IPS DF 4.7 (cell line): Measurements from ENCODE around the gene GRAP2.

Experiments
- DNase-seq: peaks from one replicate; pipeline ENCODE4 v3.0.0-alpha.2; 2013; ENCODE audit warnings: low spot score; ENCODE audit errors: extremely low read depth

The GRAP2 gene

GRCh38 chr22:39965748-39966147 is 64.9 kb downstream of the GRAP2 start:
- no peak for DNase-seq

GRCh38 chr22:39966470-39966869 is 65.6 kb downstream of the GRAP2 start:
- no peak for DNase-seq

GRCh38 chr22:39967103-39967829 is 66.4 kb downstream of the GRAP2 start:
- no peak for DNase-seq

GRCh38 chr22:39967996-39968972 is 67.4 kb downstream of the GRAP2 start:
- DNase-seq: no peak

GRCh38 chr22:39970742-39971141 is 69.9 kb downstream of the GRAP2 start:
- DNase-seq: no peak

- no peak for DNase-seq
These were observed 71.8 kb downstream of the GRAP2 start for GRCh38 chr22:39972641-39973040.

- no peak for DNase-seq
These were observed 72.8 kb downstream of the GRAP2 start for GRCh38 chr22:39973656-39974055.

- DNase-seq: no peak
These were observed 73.2 kb downstream of the GRAP2 start for GRCh38 chr22:39974065-39974464.

- DNase-seq: no peak
These were observed 78.2 kb downstream of the GRAP2 start for GRCh38 chr22:39979048-39979447.

GRCh38 chr22:39979458-39979857 is 78.6 kb downstream of the GRAP2 start:
- DNase-seq: no peak

GRCh38 chr22:39980596-39980995 is 79.7 kb downstream of the GRAP2 start:
- no peak for DNase-seq

- DNase-seq: no peak
These were observed 82.5 kb downstream of the GRAP2 start for GRCh38 chr22:39983346-39983745.

GRCh38 chr22:39984006-39984405 is 83.1 kb downstream of the GRAP2 start:
- no peak for DNase-seq

GRCh38 chr22:39984746-39985145 is 83.9 kb downstream of the GRAP2 start:
- DNase-seq: no peak

GRCh38 chr22:39985383-39986035 is 84.6 kb downstream of the GRAP2 start:
- DNase-seq: no peak

GRCh38 chr22:39988386-39989114 is 87.7 kb downstream of the GRAP2 start:
- DNase-seq: no peak

GRCh38 chr22:39989633-39990032 is 88.7 kb downstream of the GRAP2 start:
- no peak for DNase-seq

GRCh38 chr22:39990686-39991085 is 89.8 kb downstream of the GRAP2 start:
- no peak for DNase-seq

- no peak for DNase-seq
These were observed 90.4 kb downstream of the GRAP2 start for GRCh38 chr22:39991159-39991860.

- no peak for DNase-seq
These were observed 91.4 kb downstream of the GRAP2 start for GRCh38 chr22:39992088-39992826.
